CD14-positive monocyte (primary cell): ENCODE data around the gene SRA1. TPM values are rescaled to one million over a fixed set of nuclear protein-coding genes. Genes with fewer than 3 reads are reported as not detected.

Source experiments
- DNase-seq, 3 donors: peaks; one replicate each; pipeline ENCODE4 v3.0.0-alpha.2; 2011 to 2022
- H2AFZ ChIP-seq: 2 replicates; pipeline ENCODE4 v1.6.0; 2012; ENCODE audit warnings: mild to moderate bottlenecking, low read depth, low read length, inconsistent platforms; ENCODE audit not compliant: insufficient read depth, poor library complexity, severe bottlenecking
- H3K27ac ChIP-seq, 2 donors: 1 replicate in 1 of 2; 2 replicates in 1 of 2; pipeline ENCODE4 v1.5.1; 2012 to 2013; ENCODE audit warnings: low read length in 2 of 2, control low read depth in 1 of 2, inconsistent platforms in 1 of 2, low read depth in 1 of 2, mild to moderate bottlenecking in 1 of 2
- H3K27me3 ChIP-seq, 2 donors: one replicate each; pipeline versions ENCODE4 v1.6.0 to v1.6.1; 2011 to 2013; ENCODE audit warnings: low read length in 2 of 2; ENCODE audit not compliant: control insufficient read depth in 2 of 2, insufficient read depth in 2 of 2
- H3K36me3 ChIP-seq, 2 donors: replicated peaks in 1 of 2; 1 replicate in 1 of 2; 2 replicates in 1 of 2; pipeline versions ENCODE4 v1.5.1 to v1.6.1; 2012 to 2013; ENCODE audit warnings: low read length in 2 of 2, control low read depth in 1 of 2, inconsistent platforms in 1 of 2, mild to moderate bottlenecking in 1 of 2; ENCODE audit not compliant: insufficient read depth in 2 of 2, control insufficient read depth in 1 of 2
- H3K4me1 ChIP-seq, 2 donors: 1 replicate in 1 of 2; 2 replicates in 1 of 2; pipeline versions ENCODE4 v1.5.1 to v1.6.1; 2012 to 2013; ENCODE audit warnings: low read length in 2 of 2, control low read depth in 1 of 2, inconsistent platforms in 1 of 2, mild to moderate bottlenecking in 1 of 2, moderate library complexity in 1 of 2; ENCODE audit not compliant: insufficient read depth in 2 of 2, control insufficient read depth in 1 of 2
- H3K4me2 ChIP-seq: replicated peaks from 2 replicates; pipeline ENCODE3; 2012; ENCODE audit warnings: low read length, moderate library complexity, mild to moderate bottlenecking; ENCODE audit not compliant: poor library complexity, severe bottlenecking; ENCODE audit errors: extremely low read depth
- H3K4me3 ChIP-seq, 3 experiments: fragments of 200-600 bp in 1 of 3; sonication (generic) in 1 of 3; replicated peaks in 1 of 3; 1 replicate in 2 of 3; 2 replicates in 1 of 3; pipeline ENCODE4 v1.5.1; 2011 to 2013; ENCODE audit warnings: low read length in 3 of 3, mild to moderate bottlenecking in 3 of 3, control low read depth in 2 of 3, low read depth in 2 of 3, inconsistent platforms in 1 of 3, moderate library complexity in 1 of 3
- H3K79me2 ChIP-seq: 2 replicates; pipeline ENCODE4 v1.6.0; 2012; ENCODE audit warnings: mild to moderate bottlenecking, control low read depth, inconsistent platforms, low read length, moderate library complexity; ENCODE audit not compliant: insufficient read depth
- H3K9ac ChIP-seq: 2 replicates; pipeline ENCODE4 v1.6.0; 2017; ENCODE audit warnings: low read length, mild to moderate bottlenecking; ENCODE audit not compliant: insufficient read depth, poor library complexity, severe bottlenecking
- H3K9me3 ChIP-seq, 2 donors: replicated peaks in 1 of 2; 1 replicate in 1 of 2; 2 replicates in 1 of 2; pipeline versions ENCODE4 v1.5.1 to v1.6.1; 2012 to 2013; ENCODE audit warnings: low read length in 2 of 2, control low read depth in 1 of 2; ENCODE audit not compliant: control insufficient read depth in 1 of 2, insufficient read depth in 1 of 2
- H4K20me1 ChIP-seq: 2 replicates; pipeline ENCODE4 v1.6.0; 2012; ENCODE audit warnings: mild to moderate bottlenecking, low read length, control low read depth, moderate library complexity; ENCODE audit not compliant: insufficient read depth
- H3K27ac Mint-ChIP-seq, 7 donors: one replicate each; pipeline ENCODE4 v1.8.0; 2020; ENCODE audit warnings: mild to moderate bottlenecking in 7 of 7, mixed read lengths in 7 of 7, moderate library complexity in 6 of 7, inconsistent platforms in 2 of 7
- H3K27me3 Mint-ChIP-seq, 3 donors: one replicate each; pipeline ENCODE4 v1.8.0; 2021 to 2022; ENCODE audit warnings: low read depth in 3 of 3, mild to moderate bottlenecking in 3 of 3, mixed read lengths in 3 of 3, moderate library complexity in 3 of 3, inconsistent platforms in 1 of 3
- H3K36me3 Mint-ChIP-seq, 2 donors: one replicate each; pipeline ENCODE4 v1.8.0; 2020; ENCODE audit warnings: mixed read lengths in 2 of 2, inconsistent platforms in 1 of 2, mild to moderate bottlenecking in 1 of 2
- H3K4me1 Mint-ChIP-seq: one replicate; pipeline ENCODE4 v1.8.0; 2020; ENCODE audit warnings: mild to moderate bottlenecking, mixed read lengths
- H3K4me3 Mint-ChIP-seq, 2 donors: one replicate each; pipeline ENCODE4 v1.8.0; 2020; ENCODE audit warnings: mild to moderate bottlenecking in 2 of 2, mixed read lengths in 2 of 2, moderate library complexity in 1 of 2
- H3K9me3 Mint-ChIP-seq, 7 donors: one replicate each; pipeline ENCODE4 v1.8.0; 2020 to 2022; ENCODE audit warnings: mixed read lengths in 7 of 7, mild to moderate bottlenecking in 6 of 7, moderate library complexity in 6 of 7, inconsistent platforms in 2 of 7
- WGBS: methylation state at CpG from one replicate; pipeline ENCODE4 v1.1.5; 2013; ENCODE audit warnings: missing lambda C conversion rate; ENCODE audit not compliant: insufficient coverage; 5-methylcytosine and 5-hydroxymethylcytosine counted together
- intact Hi-C, 2 donors: fragments of 100-400 bp; cut with micrococcal nuclease; formaldehyde crosslinking; loops; one replicate each; pipeline versions ENCODE4 v1.15.0 to v1.15.1; 2023
- polyA plus RNA-seq, 3 donors: library from polyadenylated mRNA; depleted of rRNA in 1 of 3; unstranded in 2 of 3; stranded (reverse) in 1 of 3; fragments of 300-500 nt in 2 of 3; fragments of >200 nt in 1 of 3; fragmentation: Illumina TruSeq in 2 of 3; gene quantifications; 1 replicate in 2 of 3; 2 replicates in 1 of 3; pipeline ENCODE4 v1.2.3, GENCODE V29; 2012 to 2021
- TF ChIP-seq, protein P1 (sequence below): fragments of 200-600 bp; IDR thresholded peaks from one replicate; pipeline ENCODE4 v1.8.0; 2022; ENCODE audit warnings: antibody characterized with exemption, mild to moderate bottlenecking

Gene SRA1
- polyA plus RNA-seq, 3 donors = 72.4 to 97.2 (median 80.8) TPM

DNA sequence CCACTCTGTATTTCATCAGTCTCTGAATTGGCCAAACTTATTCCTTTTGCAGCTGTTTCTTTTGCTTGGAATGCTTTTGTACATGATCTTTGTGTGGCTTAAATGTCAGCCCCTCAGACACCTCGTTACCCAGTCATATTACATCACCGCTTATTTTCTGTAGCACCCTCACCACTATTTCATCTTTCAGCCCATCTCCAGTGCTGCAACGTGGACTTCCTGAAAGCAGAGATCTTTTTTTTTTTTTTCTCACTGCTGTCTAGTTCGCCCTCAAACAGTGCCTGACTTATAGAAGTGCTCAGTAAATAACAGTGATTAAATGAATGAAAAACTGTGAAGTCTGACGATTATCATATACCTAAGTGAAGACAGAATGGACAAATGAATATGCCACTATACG, 835 bp downstream of the SRA1 start:
- Histone ChIP-seq H3K27me3 (no peaks in the 10 kb centered on the region), H3K4me3 (peak overlapping the region; percentile 82 to 88 (median 87)), H3K36me3 (peaks cover 18 to 33% of the 10 kb centered on the region in 2 donors), H3K4me1 (peaks cover 45 to 59% of the 10 kb centered on the region in 2 donors), H4K20me1 (peaks cover 49% of the 10 kb centered on the region), H3K27ac (peak overlapping the region; percentile 88 to 94), H3K4me2 (peak overlapping the region; percentile 82), H3K9ac (peak overlapping the region; percentile 92), H2AFZ (no peak overlapping the region), H3K9me3 (no peaks in the 10 kb centered on the region), H3K79me2 (peaks cover 57% of the 10 kb centered on the region)
- H3K27ac Mint-ChIP-seq = peak overlapping the region; percentile 89 to 99 (median 98)
- peak in 2 of 3 donors; percentile 67 to 77 for DNase-seq
- peaks cover 54% of the 10 kb centered on the region for H3K4me1 Mint-ChIP-seq
- H3K36me3 Mint-ChIP-seq = peaks cover 58 to 65% of the 10 kb centered on the region in 2 donors
- peaks cover 0 to 3% (median 0%) of the 10 kb centered on the region in 3 donors for H3K27me3 Mint-ChIP-seq
- TF ChIP-seq, protein P1, sequence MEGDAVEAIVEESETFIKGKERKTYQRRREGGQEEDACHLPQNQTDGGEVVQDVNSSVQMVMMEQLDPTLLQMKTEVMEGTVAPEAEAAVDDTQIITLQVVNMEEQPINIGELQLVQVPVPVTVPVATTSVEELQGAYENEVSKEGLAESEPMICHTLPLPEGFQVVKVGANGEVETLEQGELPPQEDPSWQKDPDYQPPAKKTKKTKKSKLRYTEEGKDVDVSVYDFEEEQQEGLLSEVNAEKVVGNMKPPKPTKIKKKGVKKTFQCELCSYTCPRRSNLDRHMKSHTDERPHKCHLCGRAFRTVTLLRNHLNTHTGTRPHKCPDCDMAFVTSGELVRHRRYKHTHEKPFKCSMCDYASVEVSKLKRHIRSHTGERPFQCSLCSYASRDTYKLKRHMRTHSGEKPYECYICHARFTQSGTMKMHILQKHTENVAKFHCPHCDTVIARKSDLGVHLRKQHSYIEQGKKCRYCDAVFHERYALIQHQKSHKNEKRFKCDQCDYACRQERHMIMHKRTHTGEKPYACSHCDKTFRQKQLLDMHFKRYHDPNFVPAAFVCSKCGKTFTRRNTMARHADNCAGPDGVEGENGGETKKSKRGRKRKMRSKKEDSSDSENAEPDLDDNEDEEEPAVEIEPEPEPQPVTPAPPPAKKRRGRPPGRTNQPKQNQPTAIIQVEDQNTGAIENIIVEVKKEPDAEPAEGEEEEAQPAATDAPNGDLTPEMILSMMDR = no peak
- H3K4me3 Mint-ChIP-seq = peak overlapping the region; percentile 86 to 96
- intact Hi-C loops = loop anchor here in 1 of 2 donors (5.0 kb wide), 1 partner anchor 46 kb away; no protein-coding TSS in a partner anchor
- peaks cover 0 to 2% (median 0%) of the 10 kb centered on the region in 7 donors for H3K9me3 Mint-ChIP-seq
- 20% methylated on average over 2 of the region's 6 CpGs for WGBS

DNA sequence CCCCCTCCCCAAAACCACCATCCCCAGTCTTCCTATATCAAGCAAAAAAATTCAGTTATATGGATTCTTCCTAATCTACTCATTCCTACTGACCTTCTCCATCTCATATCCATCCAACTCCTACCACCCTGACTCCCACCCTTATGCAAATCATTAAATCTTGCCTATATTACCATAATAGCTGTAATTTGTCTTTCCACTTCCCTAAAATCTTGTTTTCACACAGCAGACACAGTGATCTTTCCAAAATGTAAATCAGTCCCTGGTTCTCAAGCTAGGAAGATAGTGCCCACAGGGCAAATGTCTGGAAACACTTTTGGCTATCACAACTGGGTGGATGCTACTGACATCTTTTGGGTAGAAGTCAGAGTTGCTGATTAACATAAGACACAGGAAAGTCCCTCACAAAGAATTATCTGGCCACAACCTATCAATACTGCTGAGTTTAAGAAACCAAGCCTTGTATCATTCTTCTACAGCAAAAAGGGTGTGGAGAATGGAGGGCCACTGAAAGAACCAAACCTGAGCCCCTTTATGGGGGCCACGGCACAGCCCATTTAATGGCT, 1.4 kb downstream of the SRA1 start:
- Mint-ChIP-seq H3K27ac (peak overlapping the region; percentile 89 to 99 (median 98)), H3K4me1 (peaks cover 55% of the 10 kb centered on the region), H3K9me3 (peaks cover 0 to 2% (median 0%) of the 10 kb centered on the region in 7 donors), H3K27me3 (peaks cover 0 to 3% (median 0%) of the 10 kb centered on the region in 3 donors), H3K4me3 (peak overlapping the region; percentile 86 to 96), H3K36me3 (peaks cover 59 to 65% of the 10 kb centered on the region in 2 donors)
- intact Hi-C loops = loop anchor here in 1 of 2 donors (5.0 kb wide), 1 partner anchor 46 kb away; no protein-coding TSS in a partner anchor
- Histone ChIP-seq H3K27me3 (no peaks in the 10 kb centered on the region), H3K4me3 (peak overlapping the region; percentile 82 to 88 (median 87)), H3K27ac (peak overlapping the region in 1 of 2 donors; percentile 94), H2AFZ (no peak overlapping the region), H3K4me2 (peak overlapping the region; percentile 82), H3K9me3 (no peaks in the 10 kb centered on the region), H3K4me1 (peaks cover 45 to 59% of the 10 kb centered on the region in 2 donors), H3K36me3 (peaks cover 22 to 33% of the 10 kb centered on the region in 2 donors), H3K9ac (peak overlapping the region; percentile 92), H3K79me2 (peaks cover 64% of the 10 kb centered on the region), H4K20me1 (peaks cover 52% of the 10 kb centered on the region)
- peak in 1 of 3 donors; percentile 25 for DNase-seq
- no CpG with 5 or more reads among the region's 1 CpG for WGBS
- TF ChIP-seq, protein P1 = no peak
